CD4-positive, alpha-beta T cell treated with Interleukin-2 at 100 ng/mL for 4 hours (primary cell): ENCODE data around the gene BTBD6.
"Not testable (repeated sequence)": the region's sequence is repeated elsewhere in the genome, so short reads cannot be mapped to it uniquely, and the experiment has no call there.

Experiments
- DNase-seq: peaks from one replicate; pipeline ENCODE4 v3.0.0-alpha.2; 2020; ENCODE audit warnings: low spot score

The BTBD6 gene

GRCh38 chr14:105294142-105294597, 45.8 kb downstream of the BTBD6 start:
- DNase-seq: peak; percentile 68

- not testable (repeated sequence) for DNase-seq
Observed at GRCh38 chr14:105297311-105297710, 49.0 kb downstream of the BTBD6 start.

GRCh38 chr14:105299654-105300541, 51.6 kb downstream of the BTBD6 start:
- no peak for DNase-seq
